KOPT-K1 (cell line): ENCODE measurements around the gene MXRA8.

Source experiments
- H3K27ac ChIP-seq: fragments of 200-600 bp; sonication (generic); 2 replicates; pipeline ENCODE4 v1.5.1; 2016; ENCODE audit warnings: antibody characterized with exemption, mild to moderate bottlenecking, low read depth, low read length; ENCODE audit not compliant: poor library complexity, severe bottlenecking
- H3K36me3 ChIP-seq: fragments of 200-600 bp; sonication (generic); 2 replicates; pipeline ENCODE4 v1.5.1; 2017; ENCODE audit warnings: antibody characterized with exemption, mild to moderate bottlenecking, low read length, moderate library complexity; ENCODE audit not compliant: insufficient read depth
- H3K9me3 ChIP-seq: fragments of 200-600 bp; sonication (generic); 2 replicates; pipeline ENCODE4 v1.5.1; 2017; ENCODE audit warnings: antibody characterized with exemption, low read length, mild to moderate bottlenecking; ENCODE audit not compliant: insufficient read depth, poor library complexity, severe bottlenecking

Gene MXRA8

DNA sequence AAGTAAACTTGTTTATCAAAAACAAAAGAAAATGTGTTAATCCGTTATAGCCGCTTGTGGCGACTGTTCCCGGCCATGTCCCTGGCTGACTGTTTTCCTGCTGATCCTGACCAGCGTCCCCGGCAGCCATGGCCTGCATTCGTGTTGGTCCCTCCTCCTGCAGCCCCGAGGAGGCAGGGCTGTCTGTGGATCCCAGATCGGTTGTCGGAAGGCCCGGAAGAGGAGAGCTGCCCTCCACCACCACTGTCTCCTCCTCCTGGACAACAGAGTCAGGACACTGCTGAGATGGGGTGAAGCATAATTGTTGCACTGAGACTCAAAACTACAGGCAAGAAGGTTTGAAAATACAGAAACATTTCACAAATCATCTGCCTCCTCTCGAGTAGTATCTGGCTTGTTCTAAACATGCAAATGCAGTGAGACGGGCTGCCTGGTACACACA is 3.6 kb upstream of the MXRA8 start:
- Histone ChIP-seq H3K9me3 (peaks cover 12% of the 10 kb centered on the region), H3K27ac (no peak overlapping the region), H3K36me3 (no peaks in the 10 kb centered on the region)

DNA sequence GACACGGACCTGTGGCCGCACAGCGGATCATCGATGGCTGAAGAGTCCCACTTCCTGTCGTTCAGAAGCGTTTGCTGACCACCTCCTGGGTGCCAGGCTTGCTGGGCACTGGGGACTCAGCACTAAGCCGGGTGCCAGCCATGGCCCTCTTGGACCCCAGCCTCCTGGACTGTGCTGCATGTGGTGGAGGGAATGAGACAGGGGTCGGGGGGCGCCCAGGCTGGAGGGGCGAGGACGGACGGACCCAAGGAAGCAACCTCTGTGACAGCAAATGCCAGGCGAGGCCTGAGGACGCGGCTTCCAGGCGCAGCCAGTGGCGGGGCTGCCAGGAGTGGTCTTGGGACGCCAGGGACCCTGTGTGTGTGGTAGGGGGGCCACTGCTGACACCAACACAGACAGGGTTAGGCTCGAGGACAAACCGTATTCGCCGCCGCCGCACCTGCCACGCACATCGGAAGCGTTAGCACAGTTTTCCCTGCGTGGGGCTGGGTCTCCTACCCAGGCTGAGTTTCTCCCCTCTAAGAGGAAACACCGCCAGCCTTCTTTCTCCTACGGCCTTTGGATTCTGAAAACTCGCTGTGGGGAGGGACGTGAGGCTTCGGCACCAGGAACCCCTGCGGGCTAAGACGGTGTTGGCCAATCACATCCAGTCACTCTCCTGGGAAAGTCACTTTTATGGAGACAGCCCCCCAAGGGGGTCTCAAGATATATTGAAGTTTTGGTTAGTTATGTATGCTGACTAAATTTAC is 3.1 kb upstream of the MXRA8 start:
- no peaks in the 10 kb centered on the region for H3K36me3 ChIP-seq
- no peak overlapping the region for H3K27ac ChIP-seq
- peaks cover 6% of the 10 kb centered on the region for H3K9me3 ChIP-seq

GRCh38 chr1:1360506-1361169 is 2.3 kb upstream of the MXRA8 start:
- Histone ChIP-seq H3K27ac (no peak overlapping the region), H3K9me3 (no peaks in the 10 kb centered on the region), H3K36me3 (no peaks in the 10 kb centered on the region)

DNA sequence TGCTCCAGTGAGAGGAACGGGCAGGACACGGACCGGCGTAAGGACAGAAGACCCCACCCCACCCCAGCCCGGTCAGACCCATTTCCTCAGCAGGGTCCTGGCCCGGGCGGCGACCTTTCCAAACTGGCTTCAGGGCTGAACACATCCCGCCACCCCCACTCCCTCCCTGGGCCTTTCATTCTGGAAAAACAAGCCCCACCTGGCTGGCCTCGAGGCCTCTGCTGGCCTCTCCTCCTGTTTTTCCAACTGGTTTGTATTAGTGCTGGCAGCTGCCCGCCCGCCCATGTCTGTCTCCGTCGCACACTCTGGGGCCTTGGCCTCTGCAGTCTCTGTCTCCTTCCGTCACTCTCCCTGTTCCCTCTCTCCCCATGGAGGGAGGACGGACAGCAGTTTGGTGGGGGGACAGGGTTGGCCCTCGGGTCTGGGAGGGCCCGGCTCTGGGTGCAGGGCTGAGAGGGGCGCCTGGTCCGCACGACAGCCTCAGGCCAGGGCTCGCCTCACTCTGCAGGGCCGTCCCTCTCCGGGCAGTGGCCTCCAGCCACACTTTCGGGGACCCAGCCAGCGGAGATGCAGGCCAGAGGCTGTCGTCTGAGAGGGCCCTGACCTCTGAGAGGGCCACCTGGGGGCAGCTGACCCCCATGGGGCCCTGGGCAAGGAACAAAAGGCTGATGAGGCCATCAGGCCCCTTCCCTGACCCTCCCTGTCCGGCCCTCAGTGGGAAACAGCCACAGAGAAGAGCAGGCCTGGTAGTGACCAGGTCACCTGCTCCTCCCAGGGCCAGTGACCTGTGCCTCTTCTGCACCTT is 1.5 kb upstream of the MXRA8 start:
- H3K36me3 ChIP-seq = no peaks in the 10 kb centered on the region
- no peak overlapping the region for H3K27ac ChIP-seq

DNA sequence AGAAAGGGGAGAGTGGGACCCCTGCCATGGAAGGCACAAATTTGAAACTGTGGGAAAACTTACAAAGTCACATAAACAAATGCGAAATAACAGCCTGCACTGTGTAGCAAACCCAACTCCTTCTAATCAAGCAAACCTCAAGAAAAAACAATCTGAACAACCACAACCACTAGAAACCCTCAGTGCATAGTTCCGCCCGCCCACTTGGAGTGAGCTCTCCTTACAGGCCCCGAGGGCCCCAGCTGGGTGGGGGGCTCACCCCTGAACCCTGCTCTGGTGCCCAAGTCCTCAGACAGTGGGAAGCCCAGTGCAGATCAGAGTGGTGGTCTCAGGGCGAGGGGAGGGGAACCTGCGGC is 931 bp upstream of the MXRA8 start:
- Histone ChIP-seq H3K27ac (no peak overlapping the region), H3K9me3 (no peaks in the 10 kb centered on the region), H3K36me3 (no peaks in the 10 kb centered on the region)

More for the DNA sequence above, 1.5 kb upstream of the MXRA8 start:
- no peaks in the 10 kb centered on the region for H3K9me3 ChIP-seq

- Histone ChIP-seq H3K9me3 (no peaks in the 10 kb centered on the region), H3K36me3 (no peaks in the 10 kb centered on the region), H3K27ac (no peak overlapping the region)
Observed at GRCh38 chr1:1357871-1358432, 403 bp downstream of the MXRA8 start.

DNA sequence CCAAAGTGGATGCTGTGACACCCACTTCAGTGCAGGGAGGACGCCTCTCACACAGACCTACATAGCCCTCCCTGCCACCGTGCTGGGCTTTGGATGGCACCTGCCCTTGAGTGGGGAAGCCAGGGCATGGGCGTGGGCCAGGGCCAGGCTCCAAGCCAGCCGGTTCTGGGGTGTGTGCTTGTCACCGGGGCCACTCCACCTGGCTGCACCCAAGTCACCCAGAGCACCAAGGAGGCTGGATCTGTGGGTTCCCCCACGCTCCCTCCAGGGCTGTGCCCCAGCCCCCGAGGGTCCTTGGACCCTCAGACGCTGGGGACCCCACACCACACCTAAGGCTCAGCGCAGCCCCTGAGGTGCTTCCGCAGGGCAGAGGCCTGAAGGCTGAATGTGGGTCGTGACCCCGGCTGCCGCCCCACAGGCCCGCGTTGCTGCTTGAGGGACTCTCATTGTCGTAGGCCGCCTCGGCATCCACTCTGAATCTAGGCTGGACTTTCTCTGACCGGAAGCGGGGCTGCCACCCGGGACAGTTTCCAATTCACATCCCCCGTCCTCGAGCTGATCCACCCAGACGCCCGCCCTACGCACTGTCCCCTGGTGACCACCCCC is 1.5 kb downstream of the MXRA8 start:
- Histone ChIP-seq H3K36me3 (no peaks in the 10 kb centered on the region), H3K27ac (no peak overlapping the region), H3K9me3 (no peaks in the 10 kb centered on the region)

DNA sequence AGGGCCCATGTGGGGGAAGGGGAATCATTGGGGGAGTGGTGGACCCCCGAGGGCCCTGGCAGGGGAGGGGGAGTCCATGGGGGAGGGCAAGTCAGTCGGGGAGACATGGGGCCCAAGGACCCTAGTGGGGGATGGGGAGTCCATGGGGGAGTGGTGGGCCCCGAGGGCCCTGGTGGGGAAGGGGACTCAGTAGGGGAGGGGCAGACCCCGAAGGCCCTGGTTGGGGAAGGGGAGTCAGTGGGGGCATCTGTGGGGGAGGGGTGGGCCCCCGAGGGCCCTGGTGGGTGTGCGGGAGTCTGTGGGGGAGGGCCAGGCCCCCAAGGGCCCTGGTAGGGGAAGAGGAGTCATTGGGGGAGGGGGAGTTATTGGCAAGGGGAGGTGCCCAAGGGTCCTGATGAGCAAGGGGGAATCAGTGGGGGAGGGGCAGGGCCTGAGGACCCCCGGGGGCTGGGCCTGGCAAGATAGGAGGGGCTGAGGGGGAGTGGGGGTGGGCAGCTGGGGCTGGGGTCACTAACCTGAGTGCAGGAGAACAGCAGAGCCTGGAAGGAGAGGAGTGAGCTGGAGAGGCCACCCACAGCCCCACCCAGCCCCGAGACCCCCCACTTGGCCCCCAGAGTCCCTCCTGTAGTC is 2.1 kb downstream of the MXRA8 start:
- Histone ChIP-seq H3K9me3 (no peaks in the 10 kb centered on the region), H3K27ac (no peak overlapping the region)

GRCh38 chr1:1355416-1355815 is 2.9 kb downstream of the MXRA8 start:
- no peak overlapping the region for H3K27ac ChIP-seq

More for the DNA sequence above, 2.1 kb downstream of the MXRA8 start:
- no peaks in the 10 kb centered on the region for H3K36me3 ChIP-seq

GRCh38 chr1:1354271-1355247 is 3.8 kb downstream of the MXRA8 start:
- no peaks in the 10 kb centered on the region for H3K9me3 ChIP-seq
- H3K36me3 ChIP-seq = no peaks in the 10 kb centered on the region
- no peak overlapping the region for H3K27ac ChIP-seq

More at GRCh38 chr1:1355416-1355815, 2.9 kb downstream of the MXRA8 start:
- Histone ChIP-seq H3K9me3 (no peaks in the 10 kb centered on the region), H3K36me3 (no peaks in the 10 kb centered on the region)

DNA sequence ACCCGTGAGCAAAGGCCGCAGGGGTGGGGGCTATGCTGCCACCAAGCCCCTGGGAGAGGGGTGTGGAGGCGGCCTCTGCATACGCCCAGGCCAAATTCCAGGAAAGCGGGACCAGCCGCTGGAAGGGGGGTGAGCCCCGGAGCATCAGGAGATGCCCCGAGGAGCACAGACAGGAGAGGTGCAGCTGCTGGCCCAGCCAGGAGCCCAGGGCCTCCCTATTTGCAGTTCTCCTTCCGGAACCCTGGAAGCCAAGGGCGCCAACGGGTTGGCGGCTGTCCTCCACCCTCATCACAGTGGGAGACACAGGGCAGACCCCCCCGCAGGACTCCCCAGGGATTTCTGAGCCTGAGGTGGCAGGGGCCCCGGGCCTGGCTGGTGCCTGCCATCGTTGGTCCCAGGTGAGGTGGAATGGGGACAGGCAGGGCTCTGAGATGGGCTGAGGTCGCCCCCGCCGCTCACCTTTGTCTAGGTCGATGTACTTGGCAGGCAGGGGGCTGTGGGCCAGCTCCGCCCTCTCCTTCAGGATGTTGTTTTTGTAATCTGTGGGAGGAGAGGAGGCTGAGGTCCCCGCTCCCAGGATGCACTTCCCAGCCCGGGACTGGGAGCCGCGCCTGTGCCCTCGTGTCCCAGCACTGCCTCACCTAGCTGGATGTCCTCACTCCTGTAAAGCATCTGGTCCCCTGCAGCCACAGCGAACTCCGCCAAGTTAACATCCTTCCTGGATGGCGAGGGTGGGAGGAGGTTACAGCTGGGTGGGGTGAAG is 4.8 kb downstream of the MXRA8 start:
- Histone ChIP-seq H3K9me3 (no peaks in the 10 kb centered on the region), H3K27ac (no peak overlapping the region), H3K36me3 (no peaks in the 10 kb centered on the region)

GRCh38 chr1:1352786-1353388 is 5.5 kb downstream of the MXRA8 start:
- no peaks in the 10 kb centered on the region for H3K36me3 ChIP-seq
- H3K9me3 ChIP-seq = no peaks in the 10 kb centered on the region
- H3K27ac ChIP-seq = no peak overlapping the region
